Skeletal muscle tissue (tissue), 4 donors: Measurements from ENCODE around the gene ANKRD44. TPM values are rescaled to one million over a fixed set of nuclear protein-coding genes. Genes with fewer than 3 reads are reported as not detected.

Experiments
- H3K27ac ChIP-seq: one replicate; pipeline ENCODE4 v1.7.0; 2013; ENCODE audit warnings: mild to moderate bottlenecking, low read depth, low read length, inconsistent platforms
- H3K27me3 ChIP-seq, 3 donors: one replicate each; pipeline ENCODE4 v1.7.0; 2013; ENCODE audit warnings: low read length in 3 of 3; ENCODE audit not compliant: control insufficient read depth in 3 of 3, insufficient read depth in 3 of 3
- H3K36me3 ChIP-seq, 3 donors: one replicate each; pipeline ENCODE4 v1.7.0; 2013; ENCODE audit warnings: low read length in 3 of 3; ENCODE audit not compliant: control insufficient read depth in 3 of 3, insufficient read depth in 3 of 3
- H3K4me1 ChIP-seq, 3 donors: one replicate each; pipeline ENCODE4 v1.7.0; 2013; ENCODE audit warnings: low read length in 3 of 3, mild to moderate bottlenecking in 3 of 3; ENCODE audit not compliant: control insufficient read depth in 3 of 3, insufficient read depth in 3 of 3
- H3K4me3 ChIP-seq, 3 donors: one replicate each; pipeline ENCODE4 v1.7.0; 2013; ENCODE audit warnings: low read length in 3 of 3
- H3K9ac ChIP-seq, 3 donors: one replicate each; pipeline ENCODE4 v1.7.0; 2013; ENCODE audit warnings: low read length in 3 of 3, mild to moderate bottlenecking in 3 of 3, moderate library complexity in 2 of 3, low read depth in 1 of 3
- H3K9me3 ChIP-seq, 3 donors: one replicate each; pipeline ENCODE4 v1.7.0; 2013; ENCODE audit warnings: low read length in 3 of 3; ENCODE audit not compliant: control insufficient read depth in 3 of 3
- total RNA-seq: library from RNA; depleted of rRNA; stranded (reverse); fragments of >200 nt; gene quantifications from one replicate; pipeline ENCODE4 v1.2.3, GENCODE V29; 2014
- donor health status: Osteomylitis.

ANKRD44 gene
- total RNA-seq, 1 donor from 2014 or later = 26.6 TPM

GRCh38 chr2:197147942-197148341, 162.6 kb downstream of the ANKRD44 start:
- Histone ChIP-seq H3K27ac (no peak overlapping the region), H3K9ac (no peak overlapping the region), H3K36me3 (no peaks in the 10 kb centered on the region), H3K9me3 (no peaks in the 10 kb centered on the region), H3K27me3 (no peaks in the 10 kb centered on the region), H3K4me1 (no peaks in the 10 kb centered on the region), H3K4me3 (no peak overlapping the region)

- no peak overlapping the region for H3K27ac ChIP-seq
- no peaks in the 10 kb centered on the region for H3K4me1 ChIP-seq
- no peak overlapping the region for H3K9ac ChIP-seq
- no peaks in the 10 kb centered on the region for H3K9me3 ChIP-seq
- no peaks in the 10 kb centered on the region for H3K27me3 ChIP-seq
- no peak overlapping the region for H3K4me3 ChIP-seq
- no peaks in the 10 kb centered on the region for H3K36me3 ChIP-seq
Observed at GRCh38 chr2:197146995-197147394, 163.6 kb downstream of the ANKRD44 start.

- H3K36me3 ChIP-seq = no peaks in the 10 kb centered on the region
- no peaks in the 10 kb centered on the region for H3K9me3 ChIP-seq
- H3K9ac ChIP-seq = no peak overlapping the region
- H3K4me1 ChIP-seq = no peaks in the 10 kb centered on the region
- H3K27me3 ChIP-seq = no peaks in the 10 kb centered on the region
- no peak overlapping the region for H3K27ac ChIP-seq
- H3K4me3 ChIP-seq = no peak overlapping the region
Observed at GRCh38 chr2:197145471-197146056, 165.0 kb downstream of the ANKRD44 start.

- Histone ChIP-seq H3K9me3 (no peaks in the 10 kb centered on the region), H3K27me3 (no peaks in the 10 kb centered on the region), H3K9ac (no peak overlapping the region), H3K36me3 (no peaks in the 10 kb centered on the region), H3K27ac (no peak overlapping the region), H3K4me1 (no peaks in the 10 kb centered on the region), H3K4me3 (no peak overlapping the region)
Observed at GRCh38 chr2:197144183-197144582, 166.4 kb downstream of the ANKRD44 start.

- no peak overlapping the region for H3K27ac ChIP-seq
- no peaks in the 10 kb centered on the region for H3K4me1 ChIP-seq
- no peaks in the 10 kb centered on the region for H3K27me3 ChIP-seq
- no peaks in the 10 kb centered on the region for H3K36me3 ChIP-seq
- H3K4me3 ChIP-seq = no peak overlapping the region
- H3K9me3 ChIP-seq = no peaks in the 10 kb centered on the region
- no peak overlapping the region for H3K9ac ChIP-seq
Observed at GRCh38 chr2:197141702-197142473, 168.7 kb downstream of the ANKRD44 start.

- Histone ChIP-seq H3K36me3 (no peaks in the 10 kb centered on the region), H3K9ac (no peak overlapping the region), H3K27me3 (no peaks in the 10 kb centered on the region), H3K27ac (no peak overlapping the region), H3K4me1 (no peaks in the 10 kb centered on the region), H3K4me3 (no peak overlapping the region), H3K9me3 (no peaks in the 10 kb centered on the region)
Observed at GRCh38 chr2:197140045-197140444, 170.5 kb downstream of the ANKRD44 start.

GRCh38 chr2:197138506-197138905, 172.1 kb downstream of the ANKRD44 start:
- H3K9ac ChIP-seq = no peak overlapping the region
- H3K4me1 ChIP-seq = no peaks in the 10 kb centered on the region
- no peaks in the 10 kb centered on the region for H3K27me3 ChIP-seq
- H3K36me3 ChIP-seq = no peaks in the 10 kb centered on the region
- H3K9me3 ChIP-seq = no peaks in the 10 kb centered on the region
- H3K27ac ChIP-seq = no peak overlapping the region
- no peak overlapping the region for H3K4me3 ChIP-seq

GRCh38 chr2:197137826-197138477, 172.6 kb downstream of the ANKRD44 start:
- Histone ChIP-seq H3K36me3 (no peaks in the 10 kb centered on the region), H3K9me3 (no peaks in the 10 kb centered on the region), H3K27ac (no peak overlapping the region), H3K27me3 (no peaks in the 10 kb centered on the region), H3K4me3 (no peak overlapping the region), H3K4me1 (no peaks in the 10 kb centered on the region), H3K9ac (no peak overlapping the region)

GRCh38 chr2:197137231-197137630, 173.3 kb downstream of the ANKRD44 start:
- no peak overlapping the region for H3K4me3 ChIP-seq
- no peaks in the 10 kb centered on the region for H3K36me3 ChIP-seq
- no peak overlapping the region for H3K9ac ChIP-seq
- no peaks in the 10 kb centered on the region for H3K27me3 ChIP-seq
- no peaks in the 10 kb centered on the region for H3K4me1 ChIP-seq
- no peaks in the 10 kb centered on the region for H3K9me3 ChIP-seq
- no peak overlapping the region for H3K27ac ChIP-seq

GRCh38 chr2:197136452-197136851, 174.1 kb downstream of the ANKRD44 start:
- H3K36me3 ChIP-seq = no peaks in the 10 kb centered on the region
- H3K27ac ChIP-seq = no peak overlapping the region
- no peaks in the 10 kb centered on the region for H3K9me3 ChIP-seq
- no peak overlapping the region for H3K4me3 ChIP-seq
- no peaks in the 10 kb centered on the region for H3K27me3 ChIP-seq
- H3K9ac ChIP-seq = no peak overlapping the region
- H3K4me1 ChIP-seq = no peaks in the 10 kb centered on the region
